ENCODE measurements around the gene MYL2. TPM values are rescaled to one million over a fixed set of nuclear protein-coding genes. Genes with fewer than 3 reads are reported as not detected.

The MYL2 gene
- total RNA-seq, 1 donor from 2014 or later, result not detected

DNA sequence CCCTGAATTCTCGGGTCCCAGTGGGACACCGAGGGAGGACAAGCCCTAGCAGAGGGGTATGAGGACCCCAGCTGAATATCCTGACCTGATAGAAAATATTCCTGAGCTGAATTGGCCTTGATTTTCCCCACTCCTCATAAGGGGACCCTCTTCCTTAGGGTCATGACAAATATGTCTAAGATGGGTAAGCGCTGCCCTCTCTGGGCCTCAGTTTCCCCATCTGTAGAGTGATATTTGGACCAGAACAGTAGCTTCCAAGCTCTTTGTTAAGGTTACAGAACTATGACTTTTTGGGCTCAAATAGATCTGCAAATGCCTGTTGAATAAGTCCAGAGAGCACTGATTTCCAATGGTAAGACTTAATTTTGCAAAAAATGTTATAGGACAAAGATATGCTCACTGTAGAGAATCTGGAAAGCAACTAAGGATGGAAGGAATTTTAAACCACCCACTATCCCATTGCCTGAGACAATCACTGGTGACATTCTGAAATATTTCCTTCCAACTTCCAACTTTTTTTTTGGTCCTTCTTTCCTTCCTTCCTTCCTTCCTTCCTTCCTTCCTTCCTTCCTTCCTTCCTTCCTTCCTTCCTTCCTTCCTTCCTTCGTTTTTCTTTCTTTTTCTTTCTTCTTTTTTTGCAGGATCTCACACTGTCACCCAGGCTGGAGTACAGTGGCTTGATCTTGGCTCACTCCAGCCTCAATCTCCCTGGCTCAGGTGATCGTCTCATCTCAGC lies 32.0 kb downstream of the MYL2 start:
- Histone ChIP-seq H3K27me3 (no peaks in the 10 kb centered on the region), H3K4me3 (no peak overlapping the region), H3K27ac (no peak overlapping the region), H3K4me1 (no peaks in the 10 kb centered on the region), H3K9me3 (no peaks in the 10 kb centered on the region), H3K36me3 (no peaks in the 10 kb centered on the region)
- no peak for DNase-seq (ENCODE audit: low spot score in 2 of 2)
- TF ChIP-seq, protein P1, sequence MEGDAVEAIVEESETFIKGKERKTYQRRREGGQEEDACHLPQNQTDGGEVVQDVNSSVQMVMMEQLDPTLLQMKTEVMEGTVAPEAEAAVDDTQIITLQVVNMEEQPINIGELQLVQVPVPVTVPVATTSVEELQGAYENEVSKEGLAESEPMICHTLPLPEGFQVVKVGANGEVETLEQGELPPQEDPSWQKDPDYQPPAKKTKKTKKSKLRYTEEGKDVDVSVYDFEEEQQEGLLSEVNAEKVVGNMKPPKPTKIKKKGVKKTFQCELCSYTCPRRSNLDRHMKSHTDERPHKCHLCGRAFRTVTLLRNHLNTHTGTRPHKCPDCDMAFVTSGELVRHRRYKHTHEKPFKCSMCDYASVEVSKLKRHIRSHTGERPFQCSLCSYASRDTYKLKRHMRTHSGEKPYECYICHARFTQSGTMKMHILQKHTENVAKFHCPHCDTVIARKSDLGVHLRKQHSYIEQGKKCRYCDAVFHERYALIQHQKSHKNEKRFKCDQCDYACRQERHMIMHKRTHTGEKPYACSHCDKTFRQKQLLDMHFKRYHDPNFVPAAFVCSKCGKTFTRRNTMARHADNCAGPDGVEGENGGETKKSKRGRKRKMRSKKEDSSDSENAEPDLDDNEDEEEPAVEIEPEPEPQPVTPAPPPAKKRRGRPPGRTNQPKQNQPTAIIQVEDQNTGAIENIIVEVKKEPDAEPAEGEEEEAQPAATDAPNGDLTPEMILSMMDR (IDR thresholded peaks at IDR 0.05), result no peak
- intact Hi-C loops (cut with DNase I), result loop anchor here (2.0 to 10.0 kb wide), 7 partner anchors 41 to 436 kb away; partner anchors contain the start of genes ARPC3, CCDC63, FAM216A and GPN3

DNA sequence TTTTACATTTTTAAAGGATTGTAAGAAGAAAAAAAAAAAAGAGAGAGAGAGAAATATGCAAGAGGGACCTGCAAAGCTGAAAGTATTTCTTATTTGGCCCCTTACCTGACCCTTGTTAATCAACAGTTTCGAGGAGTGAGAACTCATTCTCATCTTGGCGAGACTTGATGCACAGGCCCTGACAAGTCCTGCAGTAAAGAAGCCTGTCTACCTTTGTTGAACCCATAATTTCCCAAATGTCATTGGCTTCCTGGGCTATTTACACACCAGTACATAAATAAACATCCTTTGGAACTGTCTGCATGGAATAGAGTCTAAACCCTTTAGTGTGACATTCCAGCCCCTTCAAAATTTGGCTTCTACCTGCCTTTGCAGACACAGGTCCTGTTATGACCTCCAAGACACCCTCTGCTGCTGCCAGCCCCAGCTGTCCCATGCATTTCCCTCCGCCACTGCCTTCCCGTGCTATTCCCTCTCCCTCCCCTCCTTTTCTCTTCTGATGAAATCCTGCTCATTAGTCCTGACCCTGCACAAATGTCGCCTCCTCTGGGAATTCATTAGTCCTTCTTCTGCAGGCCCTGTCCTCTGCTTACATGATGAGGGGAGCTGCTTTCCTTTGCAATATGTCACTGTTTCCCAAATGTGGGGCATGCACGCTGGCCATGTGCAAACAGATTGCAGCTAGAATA lies 35.1 kb downstream of the MYL2 start:
- H3K27ac ChIP-seq, result no peak overlapping the region
- H3K27me3 ChIP-seq, result no peaks in the 10 kb centered on the region
- intact Hi-C loops (cut with DNase I), result loop anchor here (5.0 to 10.0 kb wide), 6 partner anchors 38 to 433 kb away; partner anchors contain the start of genes ARPC3, CCDC63, FAM216A and GPN3
- H3K9me3 ChIP-seq, result no peaks in the 10 kb centered on the region
- H3K4me1 ChIP-seq, result no peaks in the 10 kb centered on the region
- H3K36me3 ChIP-seq, result no peaks in the 10 kb centered on the region
- no peak for DNase-seq (ENCODE audit: low spot score in 2 of 2)
- TF ChIP-seq, protein P1 (IDR thresholded peaks at IDR 0.05), result no peak
- H3K4me3 ChIP-seq, result no peak overlapping the region

DNA sequence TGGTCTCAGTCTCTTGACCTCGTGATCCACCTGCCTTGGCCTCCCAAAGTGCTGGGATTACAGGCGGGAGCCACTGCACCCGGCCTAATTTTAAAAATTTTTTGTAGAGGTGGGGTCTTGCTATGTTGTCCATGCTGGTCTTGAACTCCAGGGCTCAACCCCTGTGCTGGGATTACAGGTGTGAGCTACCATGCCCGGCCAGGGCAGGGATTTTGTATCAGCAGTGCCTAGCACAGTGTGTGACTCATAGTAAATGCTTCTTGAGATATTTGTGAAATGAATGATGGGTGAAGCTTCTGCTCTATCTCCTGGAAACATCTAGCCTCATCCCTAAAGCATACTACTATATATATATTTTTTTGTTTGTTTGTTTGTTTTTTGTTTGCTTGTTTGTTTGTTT lies 37.1 kb downstream of the MYL2 start:
- H3K27me3 ChIP-seq, result no peaks in the 10 kb centered on the region
- no peak for DNase-seq (ENCODE audit: low spot score in 2 of 2)
- H3K9me3 ChIP-seq, result no peaks in the 10 kb centered on the region
- no peak overlapping the region for H3K4me3 ChIP-seq
- no peak overlapping the region for H3K27ac ChIP-seq
- intact Hi-C loops (cut with DNase I), result loop anchor here (10.0 kb wide), 1 partner anchor 198 kb away; the partner anchor contains the start of gene HVCN1
- no peaks in the 10 kb centered on the region for H3K36me3 ChIP-seq
- H3K4me1 ChIP-seq, result peaks cover 0 to under 1% of the 10 kb centered on the region in 2 donors
- TF ChIP-seq, protein P1 (IDR thresholded peaks at IDR 0.05), result no peak

DNA sequence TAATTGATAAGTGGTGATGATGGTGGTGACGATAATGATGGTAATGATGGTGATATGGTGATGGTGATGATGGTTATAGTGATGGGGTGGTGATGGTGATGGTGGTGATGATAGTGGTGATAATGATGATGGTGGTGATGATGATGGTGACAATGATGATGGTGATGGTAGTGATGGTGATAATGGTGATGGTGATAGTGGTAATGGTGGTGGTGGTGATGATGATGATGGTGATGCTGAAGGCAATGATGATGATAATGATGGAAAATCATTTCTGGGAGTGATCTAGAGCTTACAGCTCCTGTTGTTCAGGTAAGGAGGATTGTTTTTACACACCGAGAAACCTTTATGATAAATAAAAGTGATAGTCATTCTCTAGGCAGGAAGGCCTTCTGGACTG lies 39.7 kb downstream of the MYL2 start:
- no peaks in the 10 kb centered on the region for H3K9me3 ChIP-seq
- intact Hi-C loops (cut with DNase I), result loop anchor here (10.0 kb wide), 1 partner anchor 196 kb away; the partner anchor contains the start of gene HVCN1
- H3K27ac ChIP-seq, result no peak overlapping the region
- no peak for DNase-seq (ENCODE audit: low spot score in 2 of 2)
- H3K4me3 ChIP-seq, result no peak overlapping the region
- H3K4me1 ChIP-seq, result peaks cover 0 to 2% of the 10 kb centered on the region in 2 donors
- TF ChIP-seq, protein P1 (IDR thresholded peaks at IDR 0.05), result no peak
- no peaks in the 10 kb centered on the region for H3K36me3 ChIP-seq
- H3K27me3 ChIP-seq, result no peaks in the 10 kb centered on the region

- no peak overlapping the region for H3K27ac ChIP-seq
- no peaks in the 10 kb centered on the region for H3K27me3 ChIP-seq
- TF ChIP-seq, protein P1 (IDR thresholded peaks at IDR 0.05), result no peak
- no peak overlapping the region for H3K4me3 ChIP-seq
- H3K4me1 ChIP-seq, result peaks cover 0 to 2% of the 10 kb centered on the region in 2 donors
- no peaks in the 10 kb centered on the region for H3K36me3 ChIP-seq
- intact Hi-C loops (cut with DNase I), result no loop called here
- no peaks in the 10 kb centered on the region for H3K9me3 ChIP-seq
- no peak for DNase-seq (ENCODE audit: low spot score in 2 of 2)
Measured at GRCh38 chr12:110874781-110875180, 45.6 kb downstream of the MYL2 start.

All from ascending aorta (tissue), 2 donors.